Measurements from ENCODE around the gene L1TD1.
"Not testable (repeated sequence)": the region's sequence is repeated elsewhere in the genome, so short reads cannot be mapped to it uniquely, and the experiment has no call there.

L1TD1 gene

DNA sequence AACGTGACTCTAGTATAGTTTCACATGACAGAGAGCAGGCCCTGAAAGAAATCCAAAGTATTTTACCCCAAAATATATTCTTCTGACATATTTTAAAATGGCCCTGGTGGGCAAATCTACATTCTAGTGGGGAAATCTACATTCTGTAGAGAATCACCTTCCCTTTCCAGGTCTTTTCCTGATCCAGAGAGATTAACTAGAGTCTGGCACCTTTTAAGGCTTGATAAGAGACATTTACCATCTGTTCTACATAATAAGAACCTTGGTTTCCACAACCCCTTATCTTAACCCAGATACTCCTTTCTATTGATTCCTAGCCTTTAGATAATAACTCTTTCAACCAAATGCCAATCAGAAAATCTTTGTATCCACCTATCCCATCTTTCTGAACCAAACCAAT lies 17.0 kb upstream of the L1TD1 start:
- TF ChIP-seq, protein P1, sequence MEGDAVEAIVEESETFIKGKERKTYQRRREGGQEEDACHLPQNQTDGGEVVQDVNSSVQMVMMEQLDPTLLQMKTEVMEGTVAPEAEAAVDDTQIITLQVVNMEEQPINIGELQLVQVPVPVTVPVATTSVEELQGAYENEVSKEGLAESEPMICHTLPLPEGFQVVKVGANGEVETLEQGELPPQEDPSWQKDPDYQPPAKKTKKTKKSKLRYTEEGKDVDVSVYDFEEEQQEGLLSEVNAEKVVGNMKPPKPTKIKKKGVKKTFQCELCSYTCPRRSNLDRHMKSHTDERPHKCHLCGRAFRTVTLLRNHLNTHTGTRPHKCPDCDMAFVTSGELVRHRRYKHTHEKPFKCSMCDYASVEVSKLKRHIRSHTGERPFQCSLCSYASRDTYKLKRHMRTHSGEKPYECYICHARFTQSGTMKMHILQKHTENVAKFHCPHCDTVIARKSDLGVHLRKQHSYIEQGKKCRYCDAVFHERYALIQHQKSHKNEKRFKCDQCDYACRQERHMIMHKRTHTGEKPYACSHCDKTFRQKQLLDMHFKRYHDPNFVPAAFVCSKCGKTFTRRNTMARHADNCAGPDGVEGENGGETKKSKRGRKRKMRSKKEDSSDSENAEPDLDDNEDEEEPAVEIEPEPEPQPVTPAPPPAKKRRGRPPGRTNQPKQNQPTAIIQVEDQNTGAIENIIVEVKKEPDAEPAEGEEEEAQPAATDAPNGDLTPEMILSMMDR (IDR thresholded peaks at IDR 0.05; ENCODE audit: insufficient read depth, low read depth, low read length, missing control alignments) = no peak
- no peak overlapping the region for H3K4me3 ChIP-seq (ENCODE audit: low read length)
- DNase-seq (ENCODE audit: low read depth) = no peak

- H3K4me3 ChIP-seq (ENCODE audit: low read length) = no peak overlapping the region
- TF ChIP-seq, protein P1 (IDR thresholded peaks at IDR 0.05; ENCODE audit: insufficient read depth, low read depth, low read length, missing control alignments) = no peak
- no peak for DNase-seq (ENCODE audit: low read depth)
Measured at GRCh38 chr1:62178372-62178771, 16.3 kb upstream of the L1TD1 start.

DNA sequence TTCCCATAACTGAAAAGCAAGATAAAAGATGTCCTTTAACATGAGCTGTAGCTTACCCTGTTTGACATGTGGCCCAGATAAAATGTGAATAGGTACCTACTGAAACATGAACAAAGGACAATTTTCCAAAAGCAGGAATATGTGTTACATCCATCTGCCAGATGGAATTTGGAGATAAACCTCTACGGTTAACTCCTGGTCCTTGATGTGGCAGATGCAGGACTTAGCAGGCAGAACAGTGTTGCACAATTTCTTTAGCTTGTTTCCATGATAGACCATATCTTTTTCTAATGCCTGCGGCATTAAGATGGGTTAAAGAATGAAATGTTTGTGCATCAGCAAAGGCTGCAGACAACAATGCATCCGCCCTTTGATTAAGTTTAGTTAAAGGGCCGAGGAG lies 14.6 kb upstream of the L1TD1 start:
- DNase-seq (ENCODE audit: low read depth); H3K4me3 ChIP-seq (ENCODE audit: low read length): not testable (repeated sequence)

GRCh38 chr1:62180639-62181038 lies 14.0 kb upstream of the L1TD1 start:
- H3K4me3 ChIP-seq (ENCODE audit: low read length) = no peak overlapping the region
- DNase-seq (ENCODE audit: low read depth) = peak; percentile 81
- TF ChIP-seq, protein P1 (IDR thresholded peaks at IDR 0.05; ENCODE audit: insufficient read depth, low read depth, low read length, missing control alignments) = no peak

DNA sequence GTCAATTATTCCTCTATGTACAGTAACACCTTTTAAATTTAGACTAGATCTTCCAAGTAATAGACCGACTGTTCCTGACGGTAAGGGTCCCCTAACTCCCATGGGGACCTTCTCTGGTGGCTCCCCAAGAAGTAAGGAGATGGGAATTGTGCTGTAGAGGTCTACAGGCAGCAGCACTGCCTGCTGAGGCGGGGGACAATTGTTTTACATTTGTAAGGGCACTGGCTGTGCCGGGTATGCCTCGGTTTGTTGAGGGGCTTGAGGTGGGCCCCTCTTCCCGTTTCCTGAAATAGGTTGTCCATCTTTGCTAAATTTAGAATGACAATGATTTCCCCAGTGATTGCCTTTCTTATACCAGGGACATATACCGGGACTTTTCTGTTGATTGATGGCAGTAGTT lies 13.1 kb upstream of the L1TD1 start:
- TF ChIP-seq, protein P1 (IDR thresholded peaks at IDR 0.05; ENCODE audit: insufficient read depth, low read depth, low read length, missing control alignments) = no peak
- H3K4me3 ChIP-seq (ENCODE audit: low read length) = no peak overlapping the region
- no peak for DNase-seq (ENCODE audit: low read depth)

- not testable (repeated sequence) for H3K4me3 ChIP-seq (ENCODE audit: low read length); DNase-seq (ENCODE audit: low read depth)
Measured at GRCh38 chr1:62182157-62182556, 12.5 kb upstream of the L1TD1 start.

DNA sequence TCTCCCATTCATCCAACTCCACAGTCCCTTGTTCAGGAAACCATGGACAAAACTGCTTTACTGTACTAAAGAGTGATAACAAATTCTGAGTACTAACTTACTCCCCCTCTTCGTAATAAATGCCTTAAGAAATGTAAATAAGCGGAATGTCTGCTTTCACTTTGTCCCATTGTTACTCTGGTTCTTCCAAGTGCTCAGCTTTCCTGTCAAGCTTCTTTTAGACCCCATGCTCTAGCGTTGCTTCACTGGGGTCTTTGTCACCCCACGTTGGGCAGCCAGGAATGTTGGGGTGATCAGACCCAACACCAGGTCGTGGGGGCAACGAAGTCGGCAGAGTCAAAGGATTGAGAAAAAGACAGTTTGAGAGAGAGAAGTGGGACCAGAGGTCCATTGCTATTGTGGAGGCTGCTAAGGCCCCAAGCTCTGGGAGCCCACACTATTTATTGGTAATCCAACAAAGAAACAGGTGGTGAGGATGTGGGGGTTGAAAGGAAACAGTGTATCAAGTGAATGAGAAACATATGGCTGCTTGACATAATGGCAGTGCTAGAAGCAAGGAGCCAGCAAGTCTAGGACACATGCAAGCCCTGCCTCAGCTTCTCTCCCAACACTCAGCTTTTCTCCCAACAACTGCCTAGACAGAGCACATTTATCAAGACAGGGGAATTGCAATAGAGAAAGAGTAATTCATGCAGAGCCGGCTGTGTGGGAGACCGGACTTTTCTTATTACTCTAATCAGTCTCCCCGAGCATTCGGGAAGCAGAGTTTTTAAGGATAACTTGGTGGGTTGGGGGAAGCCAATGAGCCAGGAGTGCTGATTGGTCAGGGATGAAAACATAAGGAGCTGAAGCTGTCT lies 11.3 kb upstream of the L1TD1 start:
- H3K4me3 ChIP-seq (ENCODE audit: low read length); DNase-seq (ENCODE audit: low read depth): not testable (repeated sequence)

DNA sequence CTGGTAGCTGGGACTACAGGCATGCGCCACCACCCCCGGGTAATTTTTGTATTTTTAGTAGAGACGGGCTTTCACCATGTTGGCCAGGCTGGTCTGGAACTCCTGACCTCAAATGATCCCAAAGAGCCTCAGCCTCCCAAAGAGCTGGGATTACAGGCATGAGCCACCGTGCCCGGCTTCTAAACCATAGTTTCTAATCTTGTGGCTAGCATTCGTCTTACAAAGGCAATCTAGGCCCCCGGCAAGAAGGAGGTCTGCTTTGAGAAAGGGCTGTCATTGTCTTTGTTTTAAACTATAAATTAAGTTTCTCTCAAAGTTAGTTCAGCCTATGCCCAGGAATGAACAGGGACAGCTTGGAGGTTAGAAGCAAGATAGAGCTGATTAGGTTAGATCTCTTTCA lies 10.3 kb upstream of the L1TD1 start:
- TF ChIP-seq, protein P1 (IDR thresholded peaks at IDR 0.05; ENCODE audit: insufficient read depth, low read depth, low read length, missing control alignments) = no peak
- H3K4me3 ChIP-seq (ENCODE audit: low read length) = no peak overlapping the region

GRCh38 chr1:62185233-62185632 lies 9.4 kb upstream of the L1TD1 start:
- peak; percentile 24 for DNase-seq (ENCODE audit: low read depth)
- H3K4me3 ChIP-seq (ENCODE audit: low read length) = not testable (repeated sequence)

More for the DNA sequence above, 10.3 kb upstream of the L1TD1 start:
- no peak for DNase-seq (ENCODE audit: low read depth)

All from epithelial cell of esophagus (primary cell).